SK-N-SH (cell line): ENCODE data around the gene NEAT1.

Experiments
- CHD2 ChIP-seq: fragments of 150-350 bp; IDR thresholded peaks from 2 replicates; pipeline ENCODE4 v1.6.1; 2018; ENCODE audit warnings: low read length; ENCODE audit not compliant: partially characterized antibody
- CTCF ChIP-seq: fragments of 200-600 bp; sonication (generic); IDR thresholded peaks from 2 replicates; pipeline ENCODE4 v1.6.1; 2017; ENCODE audit warnings: antibody characterized with exemption, mild to moderate bottlenecking, moderate library complexity
- EP300 ChIP-seq, 2 experiments: IDR thresholded peaks; 2 replicates each; pipeline versions ENCODE4 v1.4.0 to v1.6.1; 2012; ENCODE audit warnings: borderline replicate concordance in 1 of 2, low read depth in 1 of 2, low read length in 1 of 2
- EZH2phosphoT487 ChIP-seq: fragments of 200-600 bp; sonication (generic); IDR thresholded peaks from 2 replicates; pipeline ENCODE4 v1.6.1; 2017; ENCODE audit warnings: low read depth, mixed run types, mild to moderate bottlenecking, antibody characterized with exemption, moderate library complexity, borderline replicate concordance
- FOXM1 ChIP-seq: IDR thresholded peaks from 2 replicates; pipeline ENCODE4 v1.4.0; 2012; ENCODE audit warnings: low read depth, mild to moderate bottlenecking
- RFX5 ChIP-seq: IDR thresholded peaks from 2 replicates; pipeline ENCODE4 v1.6.1; 2012; ENCODE audit warnings: mild to moderate bottlenecking, improper control_type of control experiment, low read length
- TAF1 ChIP-seq: IDR thresholded peaks from 2 replicates; pipeline ENCODE4 v1.6.1; 2012; ENCODE audit warnings: low read depth, mild to moderate bottlenecking, low read length, moderate library complexity, borderline replicate concordance

DNA sequence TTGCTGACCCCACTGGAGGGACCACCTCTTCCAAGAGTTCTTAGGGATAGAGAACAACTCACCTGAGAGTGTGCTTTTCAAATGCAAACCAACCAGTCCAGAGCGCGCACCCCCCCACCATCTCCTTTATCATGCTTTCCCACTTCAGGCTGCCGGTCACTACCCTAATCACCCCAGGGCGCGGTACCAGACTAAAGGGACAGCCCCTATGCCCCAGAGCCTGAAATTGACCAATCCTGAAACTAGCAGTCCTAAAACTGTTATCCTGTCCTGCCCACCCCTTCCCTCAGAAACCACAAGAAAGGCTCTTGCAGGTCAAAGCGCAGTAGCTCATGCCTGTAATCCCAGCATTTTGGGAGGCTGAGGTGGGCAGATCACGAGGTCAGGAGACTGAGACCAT is 37.0 kb downstream of the NEAT1 start:
- TF ChIP-seq FOXM1 (no peak), CHD2 (no peak), CTCF (no peak), EZH2phosphoT487 (no peak), TAF1 (no peak), RFX5 (no peak), EP300 (IDR thresholded peaks at IDR 0.05; ENCODE audit: borderline replicate concordance in 1 of 2, low read depth in 1 of 2, low read length in 1 of 2) (no peak)
